Liver (tissue), 9 donors: ENCODE measurements around the gene WDR44. TPM values are rescaled to one million over a fixed set of nuclear protein-coding genes. Genes with fewer than 3 reads are reported as not detected.
"Not testable (repeated sequence)": the region's sequence is repeated elsewhere in the genome, so short reads cannot be mapped to it uniquely, and the experiment has no call there.

Experiments used
- DNase-seq: peaks from one replicate; pipeline ENCODE4 v3.0.0-alpha.2; 2017; ENCODE audit warnings: low spot score
- H3K27ac ChIP-seq, 2 donors: one replicate each; pipeline ENCODE4 v1.7.0; 2013; ENCODE audit warnings: inconsistent platforms in 2 of 2, low read length in 2 of 2, control low read depth in 1 of 2, low read depth in 1 of 2, mild to moderate bottlenecking in 1 of 2
- H3K27me3 ChIP-seq, 4 donors: one replicate each; pipeline versions ENCODE4 v1.6.1 to v1.7.0; 2013; ENCODE audit warnings: low read length in 3 of 4, inconsistent platforms in 1 of 4, mild to moderate bottlenecking in 1 of 4, moderate library complexity in 1 of 4; ENCODE audit not compliant: control insufficient read depth in 4 of 4, insufficient read depth in 4 of 4
- H3K36me3 ChIP-seq, 4 donors: one replicate each; pipeline versions ENCODE4 v1.6.1 to v1.7.0; 2013; ENCODE audit warnings: low read length in 3 of 4, mild to moderate bottlenecking in 3 of 4, low read depth in 1 of 4, moderate library complexity in 1 of 4; ENCODE audit not compliant: control insufficient read depth in 4 of 4, insufficient read depth in 3 of 4
- H3K4me1 ChIP-seq, 4 donors: one replicate each; pipeline versions ENCODE4 v1.6.1 to v1.7.0; 2013; ENCODE audit warnings: low read length in 3 of 4, mild to moderate bottlenecking in 3 of 4, moderate library complexity in 1 of 4; ENCODE audit not compliant: control insufficient read depth in 4 of 4, insufficient read depth in 4 of 4
- H3K4me3 ChIP-seq, 3 donors: one replicate each; pipeline versions ENCODE4 v1.6.1 to v1.7.0; 2013; ENCODE audit warnings: low read length in 3 of 3, control low read depth in 1 of 3, low read depth in 1 of 3, mild to moderate bottlenecking in 1 of 3
- H3K9ac ChIP-seq, 2 donors: one replicate each; pipeline ENCODE4 v1.7.0; 2013; ENCODE audit warnings: low read length in 2 of 2, mild to moderate bottlenecking in 2 of 2, moderate library complexity in 2 of 2, control low read depth in 1 of 2, low read depth in 1 of 2
- H3K9me3 ChIP-seq, 4 donors: one replicate each; pipeline versions ENCODE4 v1.6.1 to v1.7.0; 2013; ENCODE audit warnings: low read length in 3 of 4; ENCODE audit not compliant: control insufficient read depth in 4 of 4
- ATF3 ChIP-seq: IDR thresholded peaks from 2 replicates; pipeline ENCODE4 v1.6.1; 2016; ENCODE audit warnings: antibody characterized with exemption
- CTCF ChIP-seq: fragments of 150-350 bp; IDR thresholded peaks from 2 replicates; pipeline ENCODE4 v1.5.1; 2017; ENCODE audit warnings: improper control_type of control experiment, low read depth, low read length; ENCODE audit not compliant: missing input control
- EGR1 ChIP-seq, 2 donors: IDR thresholded peaks; 2 replicates each; pipeline ENCODE4 v1.6.1; 2016 to 2018; ENCODE audit warnings: antibody characterized with exemption in 2 of 2, low read depth in 2 of 2
- FOXA1 ChIP-seq: IDR thresholded peaks from 2 replicates; pipeline ENCODE4 v1.6.1; 2016; ENCODE audit warnings: antibody characterized with exemption
- FOXA2 ChIP-seq: IDR thresholded peaks from 2 replicates; pipeline ENCODE4 v1.6.1; 2016; ENCODE audit warnings: antibody characterized with exemption
- GABPA ChIP-seq, 2 donors: IDR thresholded peaks in 1 of 2; conservative IDR thresholded peaks in 1 of 2; 2 replicates each; pipeline ENCODE4 v1.6.1; 2016; ENCODE audit warnings: antibody characterized with exemption in 2 of 2, mild to moderate bottlenecking in 1 of 2, moderate library complexity in 1 of 2
- HNF4A ChIP-seq, 2 donors: conservative IDR thresholded peaks; 2 replicates each; pipeline ENCODE4 v1.6.1; 2016; ENCODE audit warnings: antibody characterized with exemption in 2 of 2, mild to moderate bottlenecking in 2 of 2
- HNF4G ChIP-seq: IDR thresholded peaks from 2 replicates; pipeline ENCODE4 v1.6.1; 2016; ENCODE audit warnings: antibody characterized with exemption
- JUND ChIP-seq, 2 donors: IDR thresholded peaks; 2 replicates each; pipeline ENCODE4 v1.6.1; 2016; ENCODE audit warnings: antibody characterized with exemption in 2 of 2
- MAX ChIP-seq: IDR thresholded peaks from 2 replicates; pipeline ENCODE4 v1.6.1; 2016; ENCODE audit warnings: antibody characterized with exemption
- NR2F2 ChIP-seq: IDR thresholded peaks from 2 replicates; pipeline ENCODE4 v1.6.1; 2016; ENCODE audit warnings: antibody characterized with exemption
- RAD21 ChIP-seq, 2 donors: IDR thresholded peaks; 2 replicates each; pipeline ENCODE4 v1.6.1; 2016; ENCODE audit warnings: antibody characterized with exemption in 2 of 2, mild to moderate bottlenecking in 2 of 2
- REST ChIP-seq: IDR thresholded peaks from 2 replicates; pipeline ENCODE4 v1.6.1; 2016; ENCODE audit warnings: antibody characterized with exemption, mild to moderate bottlenecking
- RXRA ChIP-seq, 2 donors: IDR thresholded peaks; 2 replicates each; pipeline ENCODE4 v1.6.1; 2017 to 2018; ENCODE audit warnings: antibody characterized with exemption in 2 of 2, mild to moderate bottlenecking in 1 of 2
- SP1 ChIP-seq: IDR thresholded peaks from 2 replicates; pipeline ENCODE4 v1.6.1; 2018; ENCODE audit warnings: antibody characterized with exemption, mild to moderate bottlenecking
- TAF1 ChIP-seq: conservative IDR thresholded peaks from 2 replicates; pipeline ENCODE4 v1.6.1; 2016; ENCODE audit warnings: antibody characterized with exemption, mild to moderate bottlenecking
- YY1 ChIP-seq: IDR thresholded peaks from 2 replicates; pipeline ENCODE4 v1.6.1; 2016; ENCODE audit warnings: antibody characterized with exemption, mild to moderate bottlenecking
- ZBTB33 ChIP-seq: IDR thresholded peaks from 2 replicates; pipeline ENCODE4 v1.6.1; 2016; ENCODE audit warnings: antibody characterized with exemption
- WGBS: extraction: QIAGEN DNeasy Blood & Tissue Kit; methylation state at CpG from one replicate; pipeline ENCODE4 v1.1.7; 2013; 5-methylcytosine and 5-hydroxymethylcytosine counted together
- polyA plus RNA-seq, 2 donors: library from polyadenylated mRNA; stranded (reverse) in 1 of 2; unstranded in 1 of 2; fragments of 200-250 nt in 1 of 2; fragments of >200 nt in 1 of 2; fragmentation: Nextera tagmentation in 1 of 2; extraction: Ambion mirVana in 1 of 2; gene quantifications; one replicate each; pipeline versions ENCODE4 v1.2.1 to v1.2.3, GENCODE V29; 2013 to 2015
- total RNA-seq, 2 donors: library from RNA; depleted of rRNA; stranded (reverse); fragments of >200 nt; gene quantifications; one replicate each; pipeline ENCODE4 v1.2.3, GENCODE V29; 2014
- donor health status: healthy.
- donor health status: healthy.
- donor health status: healthy.
- donor health status: healthy.
- donor health status: healthy.

WDR44 gene
- total RNA-seq (1 to 10 TPM; 6.9 to 7.5 TPM), polyA plus RNA-seq (1 to 10 TPM; 3.9 to 4.1 TPM)

GRCh38 chrX:118345464-118346257 lies at the start of gene WDR44:
WDR44 (plus strand) TSS chrX:118346106; CDS start chrX:118346504, 398 bp downstream.
- Histone ChIP-seq H3K4me1 (peaks cover 1 to 18% (median 12%) of the 10 kb centered on the region in 4 donors), H3K4me3 (peak within 1 kb of the TSS; percentile 79 to 84 (median 83)), H3K9ac (peak within 1 kb of the TSS; percentile 79 to 92), H3K9me3 (no peaks in the 10 kb centered on the region), H3K27me3 (no peaks in the 10 kb centered on the region), H3K36me3 (no peaks in the 10 kb centered on the region), H3K27ac (peak within 1 kb of the TSS; percentile 84 to 92)
- DNase-seq, result peak; percentile 92
- WGBS, result under 1% methylated on average over 60 of the region's 60 CpGs
- peak; percentile 43 for TF ChIP-seq TAF1
- peak; percentile 5 to 6 for TF ChIP-seq RXRA (IDR thresholded peaks at IDR 0.05)
- no peak for TF ChIP-seq FOXA1
- TF ChIP-seq MAX, result no peak
- TF ChIP-seq HNF4A (conservative IDR thresholded peaks at IDR 0.05), result no peak
- no peak for TF ChIP-seq SP1
- TF ChIP-seq YY1, result peak; percentile 9
- no peak for TF ChIP-seq NR2F2
- no peak for TF ChIP-seq HNF4G
- TF ChIP-seq EGR1 (IDR thresholded peaks at IDR 0.05; ENCODE audit: low read depth in 2 of 2), result peak; percentile 37 to 56
- TF ChIP-seq GABPA (IDR thresholded peaks at IDR 0.05 in 1 of 2, conservative IDR thresholded peaks at IDR 0.05 in 1 of 2), result peak; percentile 15 to 73
- no peak for TF ChIP-seq RAD21 (IDR thresholded peaks at IDR 0.05)
- TF ChIP-seq REST, result no peak
- no peak for TF ChIP-seq CTCF
- peak; percentile 99 for TF ChIP-seq ZBTB33
- TF ChIP-seq JUND (IDR thresholded peaks at IDR 0.05), result no peak
- TF ChIP-seq ATF3, result no peak
- no peak for TF ChIP-seq FOXA2

GRCh38 chrX:118305827-118306226 lies 40.1 kb upstream of the WDR44 start:
- not testable (repeated sequence) for H3K4me1 ChIP-seq, H3K9ac ChIP-seq, H3K36me3 ChIP-seq, H3K27me3 ChIP-seq, H3K27ac ChIP-seq, H3K9me3 ChIP-seq, DNase-seq
- H3K4me3 ChIP-seq, result peak overlapping the region in 1 of 3 donors; percentile 11
- WGBS, result 88% methylated on average over 2 of the region's 2 CpGs
